Effector memory CD4-positive, alpha-beta T cell (primary cell): ENCODE results near the gene NID1.
A peak's percentile ranks its signal among the peaks of the same experiment; 100 is the strongest.
"Not testable (repeated sequence)": the region's sequence is repeated elsewhere in the genome, so short reads cannot be mapped to it uniquely, and the experiment has no call there.

Experiments used
- DNase-seq, 3 donors: peaks; one replicate each; pipeline ENCODE4 v3.0.0-alpha.2; 2020
- H3K27ac ChIP-seq: 2 replicates; pipeline ENCODE4 v1.7.0; 2013; ENCODE audit warnings: mild to moderate bottlenecking, low read length, moderate library complexity; ENCODE audit not compliant: insufficient read depth, poor library complexity, severe bottlenecking
- H3K27me3 ChIP-seq: replicated peaks from 2 replicates; pipeline ENCODE4 v1.7.0; 2013; ENCODE audit warnings: mild to moderate bottlenecking, low read length; ENCODE audit not compliant: insufficient read depth, control insufficient read depth, poor library complexity, severe bottlenecking
- H3K36me3 ChIP-seq: 2 replicates; pipeline ENCODE4 v1.7.0; 2013; ENCODE audit warnings: mild to moderate bottlenecking, low read length, moderate library complexity; ENCODE audit not compliant: control insufficient read depth, insufficient read depth
- H3K4me1 ChIP-seq: 2 replicates; pipeline ENCODE4 v1.7.0; 2013; ENCODE audit warnings: low read length, mild to moderate bottlenecking; ENCODE audit not compliant: control insufficient read depth, insufficient read depth, poor library complexity, severe bottlenecking
- H3K4me3 ChIP-seq: 2 replicates; pipeline ENCODE4 v1.7.0; 2013; ENCODE audit warnings: low read length, low read depth, mild to moderate bottlenecking; ENCODE audit not compliant: insufficient read depth, poor library complexity, severe bottlenecking
- H3K9me3 ChIP-seq: 2 replicates; pipeline ENCODE4 v1.7.0; 2013; ENCODE audit warnings: mild to moderate bottlenecking, low read length, moderate library complexity; ENCODE audit not compliant: control insufficient read depth

The NID1 gene

GRCh38 chr1:235976490-235976889 lies 88.4 kb downstream of the NID1 start:
- Histone ChIP-seq H3K27ac (no peak overlapping the region), H3K36me3 (no peaks in the 10 kb centered on the region), H3K27me3 (no peaks in the 10 kb centered on the region), H3K4me1 (peaks cover 7% of the 10 kb centered on the region), H3K9me3 (no peaks in the 10 kb centered on the region), H3K4me3 (no peak overlapping the region)
- DNase-seq = no peak

GRCh38 chr1:235974616-235975015 lies 90.3 kb downstream of the NID1 start:
- H3K27ac ChIP-seq = no peak overlapping the region
- H3K36me3 ChIP-seq = no peaks in the 10 kb centered on the region
- DNase-seq = no peak
- H3K9me3 ChIP-seq = no peaks in the 10 kb centered on the region
- H3K27me3 ChIP-seq = no peaks in the 10 kb centered on the region
- H3K4me1 ChIP-seq = peaks cover 7% of the 10 kb centered on the region
- no peak overlapping the region for H3K4me3 ChIP-seq

DNA sequence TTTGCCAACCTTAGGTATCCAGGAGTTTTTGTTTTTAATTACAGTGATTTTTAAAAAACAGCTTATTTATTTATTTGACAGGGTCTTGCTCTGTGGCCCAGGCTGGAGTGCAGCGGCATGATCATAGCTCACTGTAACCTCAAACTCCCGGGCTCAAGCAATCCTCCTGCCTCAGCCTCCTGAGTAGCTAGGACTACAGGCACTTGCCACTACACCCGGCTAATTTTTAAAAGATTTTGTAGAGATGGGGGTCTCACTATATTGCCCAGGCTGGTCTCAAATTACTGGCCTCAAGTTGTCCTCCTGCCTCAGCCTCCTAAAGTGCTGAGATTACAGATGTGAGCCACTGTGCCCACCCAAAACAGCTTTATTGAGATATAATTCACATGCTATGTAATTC lies 92.2 kb downstream of the NID1 start:
- not testable (repeated sequence) for H3K27ac ChIP-seq, H3K4me3 ChIP-seq, H3K27me3 ChIP-seq, H3K36me3 ChIP-seq, H3K9me3 ChIP-seq, H3K4me1 ChIP-seq, DNase-seq

DNA sequence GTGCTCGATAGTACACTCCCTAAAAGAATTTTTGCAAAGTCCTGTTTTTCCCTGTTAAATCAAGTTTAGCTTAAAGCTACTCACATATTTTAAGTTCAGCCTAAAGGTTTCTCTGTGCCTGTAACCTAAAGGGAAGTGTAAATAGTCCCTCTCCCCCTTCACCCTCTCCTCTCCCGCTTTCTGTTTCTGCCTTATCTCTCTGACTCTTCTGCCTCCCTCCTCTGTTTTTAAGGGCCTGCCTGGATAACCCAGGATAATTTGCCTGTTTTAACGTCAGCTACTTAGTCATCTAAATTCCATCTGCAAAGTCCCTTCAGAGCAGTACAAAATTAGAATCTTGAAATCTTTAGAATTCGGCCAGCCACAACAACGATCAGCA lies 92.6 kb downstream of the NID1 start:
- H3K27ac ChIP-seq = no peak overlapping the region
- no peaks in the 10 kb centered on the region for H3K27me3 ChIP-seq

GRCh38 chr1:235971571-235972310 lies 93.1 kb downstream of the NID1 start:
- H3K27ac ChIP-seq = no peak overlapping the region
- H3K4me1 ChIP-seq = peaks cover 7% of the 10 kb centered on the region
- DNase-seq = peak; percentile 58 to 68 (median 66)
- H3K27me3 ChIP-seq = no peaks in the 10 kb centered on the region
- H3K9me3 ChIP-seq = no peaks in the 10 kb centered on the region
- no peak overlapping the region for H3K4me3 ChIP-seq
- H3K36me3 ChIP-seq = no peaks in the 10 kb centered on the region

More for the DNA sequence above, 92.6 kb downstream of the NID1 start:
- H3K9me3 ChIP-seq = no peaks in the 10 kb centered on the region
- H3K36me3 ChIP-seq = no peaks in the 10 kb centered on the region
- H3K4me1 ChIP-seq = peaks cover 7% of the 10 kb centered on the region
- DNase-seq = no peak
- H3K4me3 ChIP-seq = no peak overlapping the region

- no peak for DNase-seq
- Histone ChIP-seq H3K4me3 (no peak overlapping the region), H3K27me3 (no peaks in the 10 kb centered on the region), H3K36me3 (no peaks in the 10 kb centered on the region), H3K9me3 (no peaks in the 10 kb centered on the region), H3K4me1 (peaks cover 7% of the 10 kb centered on the region), H3K27ac (no peak overlapping the region)
These were observed 93.9 kb downstream of the NID1 start for GRCh38 chr1:235971020-235971419.

- H3K4me1 ChIP-seq = peaks cover 7% of the 10 kb centered on the region
- no peak overlapping the region for H3K4me3 ChIP-seq
- no peaks in the 10 kb centered on the region for H3K9me3 ChIP-seq
- DNase-seq = no peak
- no peaks in the 10 kb centered on the region for H3K36me3 ChIP-seq
- H3K27ac ChIP-seq = no peak overlapping the region
- H3K27me3 ChIP-seq = no peaks in the 10 kb centered on the region
These were observed 96.1 kb downstream of the NID1 start for GRCh38 chr1:235968831-235969230.

DNA sequence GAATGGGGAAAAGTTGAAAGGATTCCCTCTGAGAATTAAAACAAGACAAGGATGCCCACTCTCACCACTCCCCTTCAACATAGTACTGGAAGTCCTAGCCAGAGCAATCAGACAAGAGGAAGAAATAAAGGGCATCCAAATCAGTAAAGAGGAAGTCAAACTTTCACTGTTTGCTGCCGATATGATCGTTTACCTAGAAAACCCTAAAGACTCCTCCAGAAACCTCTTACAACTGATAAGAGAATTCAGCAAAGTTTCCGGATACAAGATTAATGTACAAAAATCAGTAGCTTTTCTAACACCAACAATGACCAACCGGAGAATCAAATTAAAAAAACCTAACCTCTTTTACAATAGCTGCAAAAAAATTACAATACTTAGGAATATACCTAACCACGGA lies 98.8 kb downstream of the NID1 start:
- DNase-seq, H3K4me3 ChIP-seq, H3K4me1 ChIP-seq, H3K36me3 ChIP-seq, H3K27ac ChIP-seq, H3K9me3 ChIP-seq, H3K27me3 ChIP-seq: not testable (repeated sequence)

DNA sequence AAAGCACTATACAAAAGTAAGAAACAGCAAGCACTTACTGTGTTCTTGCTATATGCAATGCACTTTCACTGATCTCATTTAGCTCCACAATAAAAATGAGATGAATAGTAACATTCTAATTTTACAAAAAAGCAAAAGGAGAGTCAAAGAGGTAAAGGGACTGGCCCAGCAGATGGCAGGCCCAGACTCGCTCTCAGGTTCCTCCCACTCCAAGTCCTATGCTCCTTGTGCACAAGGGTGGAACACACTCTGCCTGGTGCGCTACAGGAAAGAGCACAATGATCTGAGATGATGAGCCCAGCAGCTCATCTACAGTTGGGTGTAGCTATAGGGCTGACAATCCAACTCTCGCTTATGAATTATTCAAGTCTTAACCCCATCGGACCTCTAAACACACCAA lies 104.1 kb downstream of the NID1 start:
- H3K9me3 ChIP-seq = no peaks in the 10 kb centered on the region
- H3K36me3 ChIP-seq = no peaks in the 10 kb centered on the region
- H3K4me1 ChIP-seq = no peaks in the 10 kb centered on the region
- no peak overlapping the region for H3K4me3 ChIP-seq
- DNase-seq = no peak
- H3K27ac ChIP-seq = no peak overlapping the region
- H3K27me3 ChIP-seq = no peaks in the 10 kb centered on the region

- Histone ChIP-seq H3K4me3 (no peak overlapping the region), H3K27me3 (no peaks in the 10 kb centered on the region), H3K36me3 (no peaks in the 10 kb centered on the region), H3K4me1 (peaks cover 18% of the 10 kb centered on the region), H3K27ac (no peak overlapping the region), H3K9me3 (no peaks in the 10 kb centered on the region)
- no peak for DNase-seq
These were observed 106.9 kb downstream of the NID1 start for GRCh38 chr1:235958021-235958420.
